KOPT-K1 (cell line): Measurements from ENCODE around the gene KLF4.
"Not testable (repeated sequence)": the region's sequence is repeated elsewhere in the genome, so short reads cannot be mapped to it uniquely, and the experiment has no call there.

Experiments
- H3K27ac ChIP-seq: fragments of 200-600 bp; sonication (generic); 2 replicates; pipeline ENCODE4 v1.5.1; 2016; ENCODE audit warnings: antibody characterized with exemption, mild to moderate bottlenecking, low read depth, low read length; ENCODE audit not compliant: poor library complexity, severe bottlenecking
- H3K36me3 ChIP-seq: fragments of 200-600 bp; sonication (generic); 2 replicates; pipeline ENCODE4 v1.5.1; 2017; ENCODE audit warnings: antibody characterized with exemption, mild to moderate bottlenecking, low read length, moderate library complexity; ENCODE audit not compliant: insufficient read depth
- H3K9me3 ChIP-seq: fragments of 200-600 bp; sonication (generic); 2 replicates; pipeline ENCODE4 v1.5.1; 2017; ENCODE audit warnings: antibody characterized with exemption, low read length, mild to moderate bottlenecking; ENCODE audit not compliant: insufficient read depth, poor library complexity, severe bottlenecking

Gene KLF4

GRCh38 chr9:107492381-107492970 is 2.9 kb upstream of the KLF4 start:
- Histone ChIP-seq H3K36me3 (no peaks in the 10 kb centered on the region), H3K9me3 (peaks cover 19% of the 10 kb centered on the region), H3K27ac (no peak overlapping the region)

DNA sequence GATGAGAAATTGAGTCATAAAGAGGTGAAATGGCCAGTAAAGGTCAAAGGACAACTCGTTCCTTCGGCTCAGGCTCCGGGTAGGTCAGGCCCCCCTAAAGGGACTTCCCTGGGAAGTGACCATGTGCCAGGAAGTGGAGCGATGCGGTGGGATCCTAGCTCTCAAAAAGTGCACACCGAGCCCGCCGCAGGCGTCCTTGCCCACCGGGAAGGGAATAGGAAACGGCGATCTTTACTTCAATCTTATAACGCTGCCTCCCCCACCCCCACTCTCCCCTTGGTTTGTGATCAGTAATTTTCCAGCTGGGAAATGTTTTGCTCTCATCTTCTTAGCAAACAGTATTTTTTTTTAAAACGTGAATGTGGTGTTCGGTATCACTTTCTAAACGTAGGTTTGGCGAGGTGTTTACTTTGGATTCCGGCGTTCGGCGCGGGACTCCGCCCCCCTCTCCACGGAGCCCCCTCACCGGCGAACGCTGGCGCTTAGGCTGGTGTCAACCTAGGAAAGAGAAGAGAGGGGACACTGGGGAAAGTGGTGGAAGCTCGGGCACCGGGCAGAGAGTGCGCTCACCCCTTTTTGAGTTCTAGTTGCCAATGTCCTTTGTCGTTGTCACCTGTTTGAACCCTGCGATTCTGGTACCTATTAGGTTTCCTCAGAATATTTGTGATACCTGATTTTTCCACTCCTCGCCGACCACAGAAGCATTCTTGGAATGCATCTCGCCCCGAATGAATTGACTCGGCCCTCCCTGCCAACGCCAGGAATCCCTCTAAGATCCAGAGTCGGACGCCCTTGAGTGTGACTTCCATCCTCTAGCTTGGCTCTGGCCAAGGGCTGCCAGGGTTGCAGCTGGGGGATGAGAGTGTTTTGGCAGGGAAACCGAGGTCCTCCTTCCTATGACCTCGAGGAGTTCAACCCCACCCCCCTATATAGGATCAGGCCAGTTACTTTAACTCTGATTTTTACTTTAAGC is 1.8 kb upstream of the KLF4 start:
- peaks cover 19% of the 10 kb centered on the region for H3K9me3 ChIP-seq
- H3K36me3 ChIP-seq = no peaks in the 10 kb centered on the region
- H3K27ac ChIP-seq = no peak overlapping the region

- not testable (repeated sequence) for H3K36me3 ChIP-seq, H3K27ac ChIP-seq
- H3K9me3 ChIP-seq = peaks cover 19% of the 10 kb centered on the region
These were observed 1.0 kb upstream of the KLF4 start for GRCh38 chr9:107490606-107490970.

DNA sequence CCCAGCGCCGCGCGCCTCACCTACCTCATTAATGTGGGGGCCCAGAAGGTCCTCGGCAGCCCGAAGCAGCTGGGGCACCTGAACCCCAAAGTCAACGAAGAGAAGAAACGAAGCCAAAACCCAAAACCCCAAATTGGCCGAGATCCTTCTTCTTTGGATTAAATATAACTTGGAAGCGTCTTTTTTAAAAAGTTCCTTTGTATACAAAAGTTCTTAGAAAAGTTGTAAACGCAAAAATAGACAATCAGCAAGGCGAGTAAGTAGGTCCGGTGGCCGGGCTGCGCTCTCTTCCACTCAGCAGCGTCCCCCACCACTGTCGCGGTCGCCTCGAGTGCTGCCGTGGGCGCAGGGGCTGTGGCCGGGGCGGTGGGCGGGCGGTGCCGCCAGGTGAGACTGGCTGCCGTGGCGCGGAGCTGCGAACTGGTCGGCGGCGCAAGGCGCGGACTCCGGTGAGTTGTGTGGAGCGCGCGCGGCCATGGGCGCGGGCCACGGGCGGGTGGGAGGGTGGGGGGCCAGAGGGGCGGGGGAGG is 360 bp downstream of the KLF4 start:
- Histone ChIP-seq H3K27ac (no peak overlapping the region), H3K36me3 (no peaks in the 10 kb centered on the region), H3K9me3 (peaks cover 19% of the 10 kb centered on the region)

GRCh38 chr9:107488375-107489143 is 1.0 kb downstream of the KLF4 start:
- no peak overlapping the region for H3K27ac ChIP-seq
- peaks cover 19% of the 10 kb centered on the region for H3K9me3 ChIP-seq

DNA sequence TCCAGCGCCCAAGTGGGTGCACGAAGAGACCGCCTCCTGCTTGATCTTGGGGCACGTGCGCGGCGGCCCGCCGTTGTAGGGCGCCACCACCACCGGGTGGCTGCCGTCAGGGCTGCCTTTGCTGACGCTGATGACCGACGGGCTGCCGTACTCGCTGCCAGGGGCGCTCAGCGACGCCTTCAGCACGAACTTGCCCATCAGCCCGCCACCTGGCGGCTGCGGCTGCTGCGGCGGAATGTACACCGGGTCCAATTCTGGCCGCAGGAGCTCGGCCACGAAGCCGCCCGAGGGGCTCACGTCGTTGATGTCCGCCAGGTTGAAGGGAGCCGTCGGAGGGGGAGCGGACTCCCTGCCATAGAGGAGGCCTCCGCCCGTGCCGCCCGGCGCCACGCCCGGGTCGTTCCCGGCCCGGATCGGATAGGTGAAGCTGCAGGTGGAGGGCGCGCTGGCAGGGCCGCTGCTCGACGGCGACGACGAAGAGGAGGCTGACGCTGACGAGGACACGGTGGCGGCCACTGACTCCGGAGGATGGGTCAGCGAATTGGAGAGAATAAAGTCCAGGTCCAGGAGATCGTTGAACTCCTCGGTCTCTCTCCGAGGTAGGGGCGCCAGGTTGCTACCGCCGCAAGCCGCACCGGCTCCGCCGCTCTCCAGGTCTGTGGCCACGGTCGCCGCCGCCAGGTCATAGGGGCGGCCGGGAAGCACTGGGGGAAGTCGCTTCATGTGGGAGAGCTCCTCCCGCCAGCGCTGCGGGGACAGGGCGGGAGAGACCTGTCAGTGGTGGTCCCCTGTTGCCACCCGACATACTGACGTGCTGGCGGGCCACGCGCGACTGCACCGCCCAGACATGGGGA is 1.8 kb downstream of the KLF4 start:
- H3K27ac ChIP-seq = no peak overlapping the region
- peaks cover 19% of the 10 kb centered on the region for H3K9me3 ChIP-seq
- H3K36me3 ChIP-seq = no peaks in the 10 kb centered on the region

More at GRCh38 chr9:107488375-107489143, 1.0 kb downstream of the KLF4 start:
- no peaks in the 10 kb centered on the region for H3K36me3 ChIP-seq

DNA sequence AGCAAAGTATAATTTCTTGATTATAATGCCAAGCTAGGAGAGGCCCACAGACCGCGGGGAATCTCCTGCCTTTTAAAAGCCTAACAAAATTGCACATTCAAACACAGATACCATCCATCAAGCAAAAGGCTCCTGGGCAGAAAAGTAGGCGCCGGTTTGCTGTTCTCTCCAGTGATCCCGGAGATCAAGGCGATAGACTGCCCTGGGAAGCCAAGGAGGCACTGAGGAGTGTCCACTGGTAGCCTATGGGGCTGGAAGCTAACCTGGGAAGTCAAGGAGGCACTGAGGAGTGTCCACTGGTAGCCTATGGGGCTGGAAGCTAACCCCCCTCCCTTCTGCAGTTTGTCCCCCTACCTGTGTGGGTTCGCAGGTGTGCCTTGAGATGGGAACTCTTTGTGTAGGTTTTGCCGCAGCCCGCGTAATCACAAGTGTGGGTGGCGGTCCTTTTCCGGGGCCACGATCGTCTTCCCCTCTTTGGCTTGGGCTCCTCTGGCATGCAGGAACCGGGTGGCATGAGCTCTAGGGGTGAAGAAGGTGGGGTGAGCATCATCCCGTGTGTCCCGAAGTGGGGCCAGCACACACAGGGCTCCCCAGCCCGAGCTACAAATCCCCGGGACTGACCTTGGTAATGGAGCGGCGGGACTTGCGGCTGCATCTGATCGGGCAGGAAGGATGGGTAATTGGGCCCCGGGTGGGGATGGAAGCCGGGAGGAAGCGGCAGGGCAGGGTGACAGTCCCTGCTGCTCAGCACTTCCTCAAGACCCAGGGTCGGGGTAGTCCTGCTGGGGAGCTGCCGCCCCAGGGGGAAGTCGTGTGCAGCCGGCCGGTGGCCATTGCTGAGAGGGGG is 2.7 kb downstream of the KLF4 start:
- H3K9me3 ChIP-seq = peaks cover 19% of the 10 kb centered on the region

GRCh38 chr9:107485458-107486043 is 4.0 kb downstream of the KLF4 start:
- Histone ChIP-seq H3K9me3 (peaks cover 19% of the 10 kb centered on the region), H3K27ac (no peak overlapping the region), H3K36me3 (no peaks in the 10 kb centered on the region)

More for the DNA sequence above, 2.7 kb downstream of the KLF4 start:
- H3K27ac ChIP-seq = no peak overlapping the region
- H3K36me3 ChIP-seq = no peaks in the 10 kb centered on the region

GRCh38 chr9:107484117-107484723 is 5.3 kb downstream of the KLF4 start:
- Histone ChIP-seq H3K36me3 (no peaks in the 10 kb centered on the region), H3K27ac (no peak overlapping the region), H3K9me3 (peaks cover 12% of the 10 kb centered on the region)

- no peak overlapping the region for H3K27ac ChIP-seq
- H3K36me3 ChIP-seq = no peaks in the 10 kb centered on the region
- peaks cover 8% of the 10 kb centered on the region for H3K9me3 ChIP-seq
These were observed 5.9 kb downstream of the KLF4 start for GRCh38 chr9:107483666-107484065.

DNA sequence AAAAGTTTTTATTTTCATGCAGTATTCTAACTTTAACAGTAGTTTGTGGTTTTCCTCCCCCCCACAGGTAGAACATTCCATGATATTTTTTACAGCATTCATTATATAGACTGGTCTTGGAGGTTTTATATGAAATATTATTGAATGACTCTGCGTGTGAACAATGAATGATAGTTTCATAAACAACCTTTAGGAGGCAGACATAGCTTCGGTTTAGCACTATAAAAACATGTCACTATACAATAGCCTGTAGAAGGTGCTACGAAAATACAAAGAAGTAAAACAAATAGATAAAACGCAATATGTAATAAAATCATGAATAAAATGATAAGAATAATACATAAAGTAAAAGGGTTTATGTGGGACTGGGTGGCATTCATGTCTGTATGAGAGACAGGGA is 8.5 kb downstream of the KLF4 start:
- Histone ChIP-seq H3K27ac (no peak overlapping the region), H3K9me3 (no peaks in the 10 kb centered on the region), H3K36me3 (no peaks in the 10 kb centered on the region)

- Histone ChIP-seq H3K36me3 (no peaks in the 10 kb centered on the region), H3K27ac (no peak overlapping the region), H3K9me3 (no peaks in the 10 kb centered on the region)
These were observed 9.2 kb downstream of the KLF4 start for GRCh38 chr9:107480386-107480789.

DNA sequence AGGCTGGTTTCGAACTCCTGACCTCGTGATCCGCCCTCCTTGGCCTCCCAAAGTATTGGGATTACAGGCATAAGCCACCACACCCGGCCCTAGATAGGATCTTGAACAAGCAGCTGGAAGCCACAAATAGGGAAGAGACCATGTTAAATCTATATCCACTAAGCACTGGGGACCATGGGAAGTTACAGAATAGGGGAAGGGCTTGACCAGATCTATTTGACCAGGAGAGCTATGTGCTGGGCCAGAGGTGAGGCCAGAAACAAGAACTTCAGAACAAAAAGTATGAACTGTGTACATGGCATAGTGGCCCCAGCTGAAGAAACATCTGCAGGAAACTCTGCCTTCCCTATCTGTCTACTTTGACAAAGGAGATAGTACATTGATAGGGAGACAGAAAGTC is 10.8 kb downstream of the KLF4 start:
- no peaks in the 10 kb centered on the region for H3K36me3 ChIP-seq
- no peak overlapping the region for H3K27ac ChIP-seq
- H3K9me3 ChIP-seq = no peaks in the 10 kb centered on the region
